GM18519 (cell line): ENCODE measurements around the gene AK6.
"Not testable (repeated sequence)": the region's sequence is repeated elsewhere in the genome, so short reads cannot be mapped to it uniquely, and the experiment has no call there.

Experiments used
- ATAC-seq: cut with Tn5 transposase; IDR thresholded peaks from one replicate; pipeline ENCODE4 v1.9.1; 2021; ENCODE audit warnings: mild to moderate bottlenecking, moderate library complexity; ENCODE audit not compliant: unreplicated experiment, low FRiP score

AK6 gene

GRCh38 chr5:69341520-69342161, 27.7 kb downstream of the AK6 start:
- no peak for ATAC-seq

GRCh38 chr5:69335341-69335935, 33.9 kb downstream of the AK6 start:
- ATAC-seq: no peak

DNA sequence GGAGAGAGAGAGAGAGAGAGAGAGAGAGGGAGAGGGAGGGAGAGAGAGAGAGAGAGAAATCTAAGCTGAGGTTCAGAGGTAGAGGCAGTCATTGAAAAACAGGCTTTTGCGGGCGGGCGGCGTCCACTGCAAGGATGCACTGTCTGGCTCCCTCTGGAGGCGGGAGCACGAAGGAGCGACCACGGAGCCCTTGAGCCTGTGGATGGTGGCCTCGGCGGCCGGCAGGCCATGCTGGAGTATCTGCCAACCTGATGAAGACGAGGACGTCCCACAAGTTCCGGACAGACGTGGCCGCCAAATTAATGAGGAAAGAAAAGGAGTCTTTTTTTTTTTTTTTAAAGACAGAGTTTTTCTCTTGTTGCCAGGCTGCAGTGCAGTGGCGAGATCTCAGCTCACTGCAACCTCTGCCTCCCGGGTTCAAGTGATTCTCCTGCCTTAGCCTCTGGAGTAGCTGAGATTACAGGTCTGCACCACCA, 34.5 kb downstream of the AK6 start:
- ATAC-seq: peak; percentile 43

DNA sequence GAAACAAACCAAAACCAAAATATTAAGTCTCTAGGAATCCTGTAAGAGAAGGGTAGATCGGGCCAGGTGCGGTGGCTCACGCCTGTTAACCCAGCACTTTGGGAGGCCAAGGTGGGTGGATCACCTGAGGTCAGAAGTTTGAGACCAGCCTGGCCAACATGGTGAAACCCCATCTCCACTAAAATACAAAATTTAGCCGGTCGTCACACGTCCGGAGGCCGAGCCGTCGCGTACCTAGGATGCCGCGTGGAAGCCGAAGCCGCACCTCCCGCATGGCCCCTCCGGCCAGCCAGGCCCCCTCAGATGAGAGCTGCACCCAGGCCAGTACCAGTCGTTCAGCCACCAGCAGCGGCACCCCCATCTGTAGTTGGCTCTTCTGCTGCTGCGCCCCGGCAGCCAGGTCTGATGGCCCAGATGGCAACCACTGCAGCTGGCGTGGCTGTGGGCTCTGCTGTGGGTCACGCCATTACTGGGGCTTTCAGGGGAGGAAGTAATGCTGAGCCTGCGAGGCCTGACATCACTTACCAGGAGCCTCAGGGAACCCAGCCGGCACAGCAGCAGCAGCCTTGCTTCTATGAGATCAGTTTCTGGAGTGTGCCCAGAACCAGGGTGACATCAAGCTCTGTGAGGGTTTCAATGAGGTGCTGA, 35.5 kb downstream of the AK6 start:
- not testable (repeated sequence) for ATAC-seq

- ATAC-seq: no peak
Observed at GRCh38 chr5:69331528-69332445, 37.5 kb downstream of the AK6 start.

DNA sequence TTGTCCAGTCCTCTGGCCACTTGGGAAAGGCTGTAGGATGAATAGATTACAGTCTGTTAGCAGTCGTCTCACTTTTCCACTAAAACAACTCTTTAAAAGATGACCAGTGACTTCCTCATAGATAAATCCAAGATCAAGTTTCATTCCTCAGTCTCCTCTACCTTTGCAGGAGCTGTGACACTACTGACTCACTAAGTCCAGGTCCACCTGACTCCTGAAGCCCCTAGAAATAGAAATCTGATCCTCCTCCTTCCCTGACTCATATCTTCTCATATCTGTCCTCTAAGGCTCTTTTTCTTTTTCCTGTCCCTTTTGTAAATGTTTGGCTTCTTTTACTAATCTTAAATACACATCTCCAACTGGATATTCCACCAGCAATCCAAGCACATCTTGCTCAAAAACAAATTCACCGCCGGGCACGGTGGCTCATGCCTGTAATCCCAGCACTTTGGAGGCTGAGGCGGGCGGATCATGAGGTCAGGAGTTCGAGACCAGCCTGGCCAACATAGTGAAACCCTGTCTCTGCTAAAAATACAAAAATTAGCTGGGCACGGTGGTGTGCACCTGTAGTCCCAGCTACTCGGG, 39.3 kb downstream of the AK6 start:
- no peak for ATAC-seq

- no peak for ATAC-seq
Observed at GRCh38 chr5:69326365-69326764, 43.0 kb downstream of the AK6 start.

GRCh38 chr5:69317391-69317790, 51.9 kb downstream of the AK6 start:
- no peak for ATAC-seq

- ATAC-seq: no peak
Observed at GRCh38 chr5:69315972-69316371, 53.3 kb downstream of the AK6 start.

DNA sequence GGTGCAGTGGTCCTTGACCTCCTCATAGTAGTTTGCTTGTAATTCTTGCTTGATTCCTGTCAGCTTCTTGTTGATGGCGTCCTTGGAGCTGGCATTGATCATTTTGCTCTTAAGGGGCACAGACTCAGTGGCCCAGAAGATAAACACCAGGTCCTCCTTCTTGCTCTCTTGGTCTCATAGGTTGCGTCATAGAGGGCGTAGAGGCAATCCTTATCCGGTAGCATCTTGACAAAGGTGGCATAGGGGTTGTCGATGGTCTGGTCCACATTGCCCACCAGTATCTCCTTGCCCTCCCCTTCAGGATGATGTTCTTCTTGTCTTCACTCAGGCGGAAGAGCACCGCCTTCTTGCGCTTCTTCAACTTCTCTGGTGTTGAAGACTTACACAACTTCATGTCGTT, 55.9 kb downstream of the AK6 start:
- no peak for ATAC-seq

- ATAC-seq: no peak
Observed at GRCh38 chr5:69312459-69313160, 56.7 kb downstream of the AK6 start.

DNA sequence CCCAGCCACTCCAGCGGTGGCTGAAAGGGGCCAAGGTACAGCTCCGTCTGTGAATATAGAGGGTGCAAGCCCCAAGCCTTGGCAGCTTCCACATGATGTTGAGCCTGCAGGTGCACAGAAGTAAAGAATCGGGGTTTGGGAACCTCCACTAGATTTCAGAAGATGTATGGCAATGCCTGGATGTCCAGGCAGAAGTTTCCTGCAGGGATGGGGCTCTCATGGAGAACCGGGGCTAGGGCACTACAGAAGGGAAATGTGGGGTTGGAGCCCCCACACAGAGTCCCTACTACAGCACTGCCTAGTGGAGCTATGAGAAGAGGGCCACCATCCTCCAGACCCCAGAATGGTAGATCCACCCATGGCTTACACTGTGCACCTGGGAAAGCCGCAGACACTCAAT, 59.9 kb downstream of the AK6 start:
- no peak for ATAC-seq

- no peak for ATAC-seq
Observed at GRCh38 chr5:69308046-69308553, 61.2 kb downstream of the AK6 start.

GRCh38 chr5:69305512-69305911, 63.8 kb downstream of the AK6 start:
- no peak for ATAC-seq
